CD4-positive, alpha-beta T cell treated with Interleukin-17A for 1 hour (primary cell): ENCODE data around the gene LY9.

ENCODE experiments used
- DNase-seq: peaks from one replicate; pipeline ENCODE4 v3.0.0-alpha.2; 2020

LY9 gene

DNA sequence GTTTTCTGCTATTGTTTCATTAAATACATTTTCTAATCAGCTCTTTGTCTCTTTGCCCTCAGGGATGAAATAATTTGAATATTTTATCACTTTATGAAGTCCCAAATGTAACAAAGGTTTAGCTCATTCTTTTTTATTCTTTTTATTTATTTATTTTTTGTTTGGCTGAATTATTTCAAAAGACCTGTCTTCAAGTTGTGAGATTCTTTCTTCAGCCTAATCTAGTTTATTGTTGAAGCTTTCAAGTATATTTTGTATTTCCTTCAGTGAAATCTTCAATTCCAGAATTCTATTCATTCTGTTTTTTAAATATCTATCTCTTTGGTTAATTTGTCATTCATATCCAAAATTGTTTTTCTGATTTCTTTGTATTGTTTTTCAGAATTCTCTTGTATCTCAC lies 10.8 kb downstream of the LY9 start:
- DNase-seq, result no peak

DNA sequence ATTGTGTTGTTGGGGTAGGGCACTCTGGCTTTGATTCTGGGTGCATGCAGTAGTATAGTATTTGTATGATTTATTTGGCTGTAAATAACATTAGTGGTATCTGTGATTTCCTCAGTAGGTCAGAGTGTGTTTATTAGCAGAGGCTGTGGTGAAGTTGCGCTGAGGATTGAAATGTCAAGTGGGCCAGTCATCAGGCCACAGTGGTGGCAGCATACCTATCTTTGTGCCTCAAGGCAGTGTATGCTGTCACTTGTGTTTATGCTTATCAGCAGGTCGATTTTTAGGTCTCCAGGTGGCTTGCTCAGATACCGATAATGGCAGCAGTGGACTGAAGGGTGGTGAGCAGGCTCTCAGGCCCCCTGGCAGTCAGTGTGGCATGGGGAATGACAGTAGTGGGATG lies 11.3 kb downstream of the LY9 start:
- DNase-seq, result no peak

GRCh38 chr1:160807738-160808137 lies 11.8 kb downstream of the LY9 start:
- no peak for DNase-seq

DNA sequence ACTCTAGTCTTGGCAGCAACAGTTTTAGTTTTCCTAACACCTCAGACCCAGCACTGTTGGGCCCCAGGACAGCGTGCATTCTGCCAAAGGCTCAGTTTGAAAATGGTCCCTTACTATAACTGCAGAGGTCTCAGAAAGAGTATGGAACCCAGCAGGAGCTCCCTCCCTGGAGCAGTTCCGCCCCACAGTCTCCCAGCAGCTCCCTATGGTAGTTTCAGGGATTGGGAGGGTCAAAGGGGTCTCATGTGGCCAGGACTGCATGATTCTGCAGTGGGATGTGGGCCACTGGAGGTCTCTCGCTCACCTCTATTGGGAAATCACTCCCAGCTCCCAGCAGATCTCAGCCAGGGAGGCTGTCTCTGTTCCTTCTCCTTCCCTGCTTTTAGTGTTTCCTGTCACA lies 12.3 kb downstream of the LY9 start:
- no peak for DNase-seq

- DNase-seq, result no peak
Measured at GRCh38 chr1:160810486-160810885, 14.5 kb downstream of the LY9 start.

- no peak for DNase-seq
Measured at GRCh38 chr1:160811147-160811546, 15.2 kb downstream of the LY9 start.

- DNase-seq, result peak; percentile 43
Measured at GRCh38 chr1:160813215-160813614, 17.2 kb downstream of the LY9 start.

DNA sequence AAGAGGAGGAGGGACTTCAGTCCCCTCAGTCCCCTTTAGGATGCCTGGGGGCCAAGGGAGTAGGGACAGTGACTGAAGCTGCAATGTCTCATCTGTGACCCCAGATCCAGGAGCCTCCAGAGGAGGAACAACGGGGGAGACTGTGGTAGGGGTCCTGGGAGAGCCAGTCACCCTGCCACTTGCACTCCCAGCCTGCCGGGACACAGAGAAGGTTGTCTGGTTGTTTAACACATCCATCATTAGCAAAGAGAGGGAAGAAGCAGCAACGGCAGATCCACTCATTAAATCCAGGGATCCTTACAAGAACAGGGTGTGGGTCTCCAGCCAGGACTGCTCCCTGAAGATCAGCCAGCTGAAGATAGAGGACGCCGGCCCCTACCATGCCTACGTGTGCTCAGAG lies 18.3 kb downstream of the LY9 start:
- no peak for DNase-seq

DNA sequence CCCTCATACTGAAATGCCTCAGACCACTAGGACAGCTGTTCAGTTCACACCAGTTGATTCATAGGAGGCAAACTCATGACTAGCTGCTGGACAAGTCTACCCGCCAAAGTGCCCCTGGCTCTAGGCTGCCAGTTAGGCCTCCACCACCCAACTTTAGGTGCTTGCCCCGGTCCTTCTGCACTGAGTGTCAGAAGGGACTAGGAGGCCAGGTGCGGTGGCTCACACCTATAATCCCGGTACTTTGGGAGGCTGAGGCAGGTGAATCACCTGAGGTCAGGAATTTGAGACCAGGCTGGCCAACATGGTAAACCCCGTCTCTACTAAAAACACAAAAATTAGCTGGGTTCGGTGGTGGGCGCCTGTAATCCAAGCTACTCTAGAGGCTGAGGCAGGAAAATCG lies 18.9 kb downstream of the LY9 start:
- DNase-seq, result no peak

DNA sequence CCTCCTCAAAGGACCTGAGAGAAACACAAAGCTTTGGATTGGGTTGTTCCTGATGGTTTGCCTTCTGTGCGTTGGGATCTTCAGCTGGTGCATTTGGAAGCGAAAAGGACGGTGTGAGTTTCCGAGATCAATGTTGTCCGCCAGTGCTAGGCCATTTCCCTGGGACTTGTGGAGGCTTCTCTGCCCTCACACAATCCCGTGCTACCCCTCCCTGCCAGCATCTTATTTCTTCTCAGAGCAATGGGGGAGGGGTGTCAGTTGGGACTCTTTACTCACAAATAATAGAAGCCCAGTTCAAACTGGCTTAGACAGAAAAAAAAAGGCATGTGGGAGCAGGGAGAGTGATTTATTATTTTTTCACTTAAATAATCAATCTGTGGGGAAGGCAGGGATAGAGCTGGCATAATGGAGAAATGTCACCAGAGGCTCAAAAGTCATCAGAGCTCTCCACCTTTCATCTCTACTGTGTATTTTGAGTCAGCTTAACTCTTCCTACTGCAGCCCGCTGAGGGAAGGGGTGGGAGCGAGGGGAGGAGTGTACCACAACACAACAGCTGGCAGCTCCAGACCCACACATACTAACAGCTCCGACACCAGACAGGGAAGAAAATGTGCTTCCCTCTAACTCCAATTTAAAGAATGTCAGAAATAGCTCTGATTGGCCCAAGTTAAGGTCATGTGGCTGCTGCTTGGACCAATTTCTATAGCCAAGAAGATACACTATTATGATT lies 22.4 kb downstream of the LY9 start:
- DNase-seq, result no peak

- no peak for DNase-seq
Measured at GRCh38 chr1:160819186-160819585, 23.2 kb downstream of the LY9 start.

DNA sequence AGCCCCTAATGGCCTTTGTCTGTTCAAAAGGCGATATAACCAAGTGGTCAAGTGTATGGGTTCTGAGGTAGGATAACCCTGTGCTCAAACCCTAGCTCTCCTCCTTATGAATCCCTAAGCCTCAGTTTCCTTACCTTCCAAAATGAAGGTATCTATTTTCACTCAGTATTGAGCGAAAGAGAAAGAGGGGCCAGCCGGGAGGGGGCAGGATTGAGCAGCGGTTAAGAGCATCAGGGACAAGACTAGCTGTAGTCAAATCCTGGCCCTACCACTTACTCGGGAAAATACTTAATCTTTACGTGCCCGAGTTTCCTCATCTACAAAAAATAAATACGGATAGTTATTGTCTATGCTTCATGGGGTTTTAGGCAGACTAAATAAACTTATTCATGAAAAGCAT lies 25.7 kb downstream of the LY9 start:
- no peak for DNase-seq

DNA sequence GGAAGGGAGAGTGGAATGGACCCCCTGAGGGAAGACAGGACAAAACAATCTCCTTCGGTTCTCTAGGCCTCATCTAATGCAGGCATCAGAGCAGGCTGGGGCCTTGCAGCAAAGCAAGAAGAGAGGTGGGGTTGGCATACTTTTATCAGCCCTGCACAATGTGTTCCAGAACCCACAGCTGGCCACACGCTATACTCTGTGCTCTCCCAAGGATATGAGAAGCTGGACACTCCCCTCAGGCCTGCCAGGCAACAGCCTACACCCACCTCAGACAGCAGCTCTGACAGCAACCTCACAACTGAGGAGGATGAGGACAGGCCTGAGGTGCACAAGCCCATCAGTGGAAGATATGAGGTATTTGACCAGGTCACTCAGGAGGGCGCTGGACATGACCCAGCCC lies 27.3 kb downstream of the LY9 start:
- no peak for DNase-seq

GRCh38 chr1:160826546-160826945 lies 30.6 kb downstream of the LY9 start:
- no peak for DNase-seq

DNA sequence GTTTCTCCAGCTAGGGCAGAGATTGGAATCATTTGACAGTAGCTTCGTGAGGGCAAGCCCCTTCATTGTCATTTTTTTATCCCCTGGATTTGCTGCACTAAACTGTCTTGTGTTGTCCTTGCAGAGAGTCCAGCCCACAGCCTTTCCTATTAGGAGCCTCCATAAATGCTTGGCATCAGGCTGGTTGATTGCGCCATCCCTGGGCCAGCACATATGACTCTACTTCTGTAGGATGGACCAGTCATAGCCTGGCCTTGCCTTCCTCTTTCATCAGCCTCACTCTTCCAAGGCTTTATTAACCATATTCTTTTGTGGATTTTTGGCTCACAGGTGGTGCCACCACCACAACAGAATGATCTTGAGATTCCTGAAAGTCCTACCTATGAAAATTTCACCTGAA lies 31.4 kb downstream of the LY9 start:
- DNase-seq, result no peak

- DNase-seq, result no peak
Measured at GRCh38 chr1:160829766-160830165, 33.8 kb downstream of the LY9 start.

DNA sequence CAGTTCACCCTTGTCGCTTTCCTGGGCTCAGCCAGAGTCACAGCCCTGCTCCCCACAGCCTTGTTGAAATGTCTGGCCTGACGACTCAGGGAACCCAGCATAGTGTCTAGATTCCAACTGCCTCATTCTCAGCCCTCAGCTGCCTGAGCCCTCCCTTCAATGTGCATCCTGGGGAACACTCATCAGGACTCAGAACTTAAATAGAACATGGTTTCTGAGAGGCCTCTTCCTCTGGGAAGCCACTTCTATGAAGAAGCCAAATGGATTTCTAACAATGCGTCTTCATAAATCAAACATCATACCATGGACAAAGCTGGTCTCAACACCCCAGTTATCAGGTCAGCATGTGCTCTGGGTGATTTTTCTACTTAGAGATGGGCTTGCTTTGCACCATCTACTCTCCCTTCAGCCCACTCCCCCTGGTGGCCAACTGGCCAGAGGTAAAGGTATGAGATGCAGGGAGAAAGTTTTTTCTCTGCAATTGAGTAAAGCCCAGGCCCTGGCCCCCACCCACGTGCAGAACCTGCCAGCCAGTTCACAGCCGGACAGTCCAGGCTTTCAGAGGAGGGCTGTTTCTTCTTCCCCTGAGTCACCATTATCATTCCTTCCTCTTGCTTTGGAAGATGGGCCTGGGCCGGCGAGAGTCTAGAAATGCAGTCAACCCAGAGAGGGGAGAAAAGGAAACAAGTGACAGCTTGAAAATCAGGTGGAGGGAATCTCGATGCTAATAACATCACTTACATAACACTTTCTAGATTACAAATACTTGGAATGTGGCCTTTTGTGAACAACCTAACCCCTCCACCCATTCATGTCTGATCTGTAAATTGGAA lies 34.6 kb downstream of the LY9 start:
- DNase-seq, result peak; percentile 75

DNA sequence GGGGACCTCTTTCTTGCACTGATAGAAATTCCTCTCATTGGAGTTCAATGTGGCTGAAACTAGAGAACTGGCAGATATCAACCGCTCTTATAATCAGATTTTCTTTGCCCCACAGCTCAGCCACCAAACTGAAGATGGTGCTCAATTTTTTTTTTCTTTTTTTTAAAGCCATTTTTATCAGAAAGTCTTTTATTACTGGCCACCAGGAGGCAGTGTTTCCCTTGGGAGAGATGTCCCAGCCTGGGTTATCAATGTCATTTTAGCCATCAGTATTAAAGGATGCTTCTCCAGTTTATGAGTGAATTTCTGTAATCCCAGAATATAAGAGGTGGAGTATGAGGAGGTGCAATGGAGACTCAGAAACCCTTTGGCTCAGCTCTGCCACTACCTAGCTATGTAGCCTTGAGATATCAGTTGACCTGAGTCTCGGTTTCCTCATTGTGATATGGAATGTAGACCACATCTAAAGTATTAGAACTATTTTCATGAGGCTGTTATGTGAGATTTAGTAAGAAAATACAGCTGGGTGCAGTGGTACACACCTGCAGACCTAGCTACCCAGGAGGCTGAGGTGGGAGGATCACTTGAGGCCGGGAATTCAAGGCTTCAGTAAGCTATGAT lies 39.1 kb downstream of the LY9 start:
- DNase-seq, result peak; percentile 58

GRCh38 chr1:160835751-160836150 lies 39.8 kb downstream of the LY9 start:
- DNase-seq, result no peak

DNA sequence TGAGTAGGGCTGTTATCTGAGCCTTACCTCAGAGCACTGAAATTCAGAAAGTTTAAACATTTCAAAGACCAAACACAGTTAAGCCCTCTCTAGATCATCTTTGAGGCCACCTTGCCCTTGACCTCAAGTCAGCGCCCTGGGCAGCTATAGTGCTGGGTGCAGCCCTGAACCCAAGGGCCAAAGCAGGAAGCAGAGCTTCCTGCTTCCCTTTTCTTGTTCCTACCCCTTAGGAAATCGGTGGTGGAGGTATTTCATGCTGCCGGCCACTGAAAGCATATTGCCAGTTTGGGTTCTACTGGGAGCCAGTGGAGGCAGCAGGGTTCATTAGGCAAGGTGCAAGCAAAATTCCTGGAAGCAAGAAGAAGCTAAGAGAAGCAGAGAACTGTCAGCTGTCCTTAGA lies 40.6 kb downstream of the LY9 start:
- DNase-seq, result no peak

- no peak for DNase-seq
Measured at GRCh38 chr1:160836981-160837557, 41.1 kb downstream of the LY9 start.

DNA sequence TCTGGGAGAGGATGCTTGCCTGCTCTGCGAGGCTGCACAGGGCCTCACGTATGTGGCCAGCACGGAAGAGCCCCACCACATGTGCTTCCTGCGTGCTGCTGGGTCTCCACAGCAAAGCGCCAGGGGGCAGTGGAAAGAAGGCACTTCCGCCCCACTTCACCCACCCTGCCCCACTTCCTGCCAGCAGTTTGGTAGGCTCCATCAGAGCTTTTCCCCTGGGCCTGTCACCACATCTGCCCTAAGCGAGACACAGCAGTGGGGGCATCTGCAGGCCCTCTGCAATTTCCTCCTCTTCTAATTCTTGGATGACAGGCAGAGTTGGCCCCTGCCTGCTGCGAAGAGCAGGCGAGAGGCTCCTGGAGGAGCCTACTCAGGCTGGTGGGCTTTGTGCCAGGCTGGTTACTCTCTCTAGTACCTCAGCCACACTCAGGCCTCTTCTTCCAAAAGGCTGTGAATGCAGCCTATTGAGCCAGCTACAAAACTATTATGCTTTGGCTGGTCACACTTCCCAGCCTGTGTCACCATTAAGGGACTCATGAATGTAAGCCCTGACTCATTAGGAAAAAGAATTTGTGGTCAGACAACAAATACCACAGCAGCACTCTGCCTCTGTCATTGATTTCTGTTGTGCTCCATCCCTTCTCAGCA lies 41.7 kb downstream of the LY9 start:
- DNase-seq, result peak; percentile 88

DNA sequence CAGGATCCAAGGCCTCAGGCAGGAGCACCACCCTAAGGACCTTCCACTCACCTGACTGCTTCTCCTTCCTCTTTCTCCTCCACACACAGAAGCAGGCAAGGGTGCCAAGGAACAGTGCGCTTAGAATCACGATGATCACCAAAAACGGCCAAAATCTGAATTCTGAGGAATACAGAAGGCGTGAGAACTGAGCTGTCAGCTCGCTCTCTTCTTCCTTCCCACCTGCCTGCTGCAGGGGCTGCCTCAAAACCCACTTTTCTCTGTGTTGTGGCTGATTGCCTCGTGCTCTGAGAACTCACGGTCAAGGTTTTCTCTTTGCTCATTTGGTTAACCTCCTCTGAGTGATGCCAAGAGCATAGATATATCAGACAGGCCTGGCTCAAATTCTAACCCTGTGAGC lies 42.9 kb downstream of the LY9 start:
- DNase-seq, result no peak
